Measurements from ENCODE around the gene CLK3. TPM values are rescaled to one million over a fixed set of nuclear protein-coding genes. Genes with fewer than 3 reads are reported as not detected.

Gene CLK3
- total and polyA plus RNA-seq, 2 donors (not counting 3 experiments of a cell fraction or from before 2014, with no cell fraction given) = 75.5 to 121 TPM

DNA sequence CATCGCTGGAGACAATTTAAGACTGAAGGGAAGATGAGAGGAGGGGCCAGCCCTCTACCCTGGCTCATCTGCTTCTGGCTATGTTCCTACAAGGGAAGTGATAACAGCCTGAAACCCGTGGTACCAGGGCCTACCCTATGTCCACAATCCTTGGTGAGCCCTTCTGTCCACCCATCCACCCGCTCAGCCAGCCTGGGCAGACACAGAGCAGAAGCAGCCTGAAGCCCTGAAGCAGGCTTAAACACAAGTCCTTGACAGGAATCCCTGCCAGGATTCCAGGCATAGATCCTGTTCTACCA lies 15.4 kb downstream of the CLK3 start:
- H3K27ac ChIP-seq (ENCODE audit: insufficient read depth, low read depth, low read length) = no peak overlapping the region
- no peaks in the 10 kb centered on the region for H3K27me3 ChIP-seq (ENCODE audit: control insufficient read depth in 2 of 2, insufficient read depth in 2 of 2, low read length in 2 of 2)
- no peaks in the 10 kb centered on the region for H3K79me2 ChIP-seq (ENCODE audit: control insufficient read depth, insufficient read depth, low read length)
- DNase-seq (ENCODE audit: low read depth, low spot score) (no peak), FAIRE-seq (no peak)
- intact Hi-C loops (cut with micrococcal nuclease) (no loop called here), dilution Hi-C loops (cut with MboI; ENCODE audit: extremely low pct_ligation_motif_present, low sequenced_read_pairs) (loop anchor here (25.0 kb wide), 1 partner anchor 131 kb away; no protein-coding TSS in a partner anchor)
- ChIA-PET CTCF (interaction anchor here (0.7 to 18.1 kb wide), 20 partner anchors 10 to 320 kb away, joined by 3 to 696 read pairs (median 8); partner anchors contain the start of genes CSK and UBL7), POLR2A (no interaction called here)
- BruUV-seq (replicated peaks) = no TSS peak
- H3K4me1 ChIP-seq (ENCODE audit: control insufficient read depth, extremely low read depth, insufficient read depth, low read length) = no peaks in the 10 kb centered on the region
- no peak overlapping the region for H3K4me3 ChIP-seq (replicated peaks in 1 of 3; ENCODE audit: insufficient read depth in 1 of 3, low read depth in 1 of 3, low read length in 3 of 3)
- H3K36me3 ChIP-seq (ENCODE audit: control insufficient read depth in 2 of 2, extremely low read depth in 1 of 2, insufficient read depth in 2 of 2, low read length in 2 of 2) = peaks cover 4 to 57% of the 10 kb centered on the region in 2 experiments
- H4K20me1 ChIP-seq (replicated peaks; ENCODE audit: control insufficient read depth, extremely low read depth, insufficient read depth, low read length) = no peaks in the 10 kb centered on the region
- no peaks in the 10 kb centered on the region for H3K9me1 ChIP-seq (replicated peaks; ENCODE audit: control insufficient read depth, extremely low read depth, insufficient read depth, low read length)
- H3K4me2 ChIP-seq (ENCODE audit: insufficient read depth, low read length) = no peak overlapping the region
- no peaks in the 10 kb centered on the region for H3K9me3 ChIP-seq (replicated peaks; ENCODE audit: control insufficient read depth, insufficient read depth, low read length)
- H3K9ac ChIP-seq (replicated peaks; ENCODE audit: extremely low read depth, insufficient read depth, low read length) = no peak overlapping the region
- H2AFZ ChIP-seq (ENCODE audit: low read depth, low read length) = no peak overlapping the region
- TF ChIP-seq GATA2 (IDR thresholded peaks at IDR 0.05; ENCODE audit: insufficient read depth, insufficient read length, low read depth, low read length) (no peak), EZH2 (IDR thresholded peaks at IDR 0.05; ENCODE audit: borderline replicate concordance, low read depth, low read length, severe bottlenecking) (no peak), POLR2AphosphoS5 (IDR thresholded peaks at IDR 0.05; ENCODE audit: insufficient read depth, low read depth, low read length) (no peak), MYC (IDR thresholded peaks at IDR 0.05; ENCODE audit: low read depth, low read length) (no peak), POLR2A (IDR thresholded peaks at IDR 0.05; ENCODE audit: low read depth, low read length) (no peak), FOS (IDR thresholded peaks at IDR 0.05; ENCODE audit: borderline replicate concordance, insufficient read depth, low read length) (no peak)
- TF ChIP-seq, protein P1, sequence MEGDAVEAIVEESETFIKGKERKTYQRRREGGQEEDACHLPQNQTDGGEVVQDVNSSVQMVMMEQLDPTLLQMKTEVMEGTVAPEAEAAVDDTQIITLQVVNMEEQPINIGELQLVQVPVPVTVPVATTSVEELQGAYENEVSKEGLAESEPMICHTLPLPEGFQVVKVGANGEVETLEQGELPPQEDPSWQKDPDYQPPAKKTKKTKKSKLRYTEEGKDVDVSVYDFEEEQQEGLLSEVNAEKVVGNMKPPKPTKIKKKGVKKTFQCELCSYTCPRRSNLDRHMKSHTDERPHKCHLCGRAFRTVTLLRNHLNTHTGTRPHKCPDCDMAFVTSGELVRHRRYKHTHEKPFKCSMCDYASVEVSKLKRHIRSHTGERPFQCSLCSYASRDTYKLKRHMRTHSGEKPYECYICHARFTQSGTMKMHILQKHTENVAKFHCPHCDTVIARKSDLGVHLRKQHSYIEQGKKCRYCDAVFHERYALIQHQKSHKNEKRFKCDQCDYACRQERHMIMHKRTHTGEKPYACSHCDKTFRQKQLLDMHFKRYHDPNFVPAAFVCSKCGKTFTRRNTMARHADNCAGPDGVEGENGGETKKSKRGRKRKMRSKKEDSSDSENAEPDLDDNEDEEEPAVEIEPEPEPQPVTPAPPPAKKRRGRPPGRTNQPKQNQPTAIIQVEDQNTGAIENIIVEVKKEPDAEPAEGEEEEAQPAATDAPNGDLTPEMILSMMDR (IDR thresholded peaks at IDR 0.05; ENCODE audit: extremely low read depth in 1 of 2, insufficient read depth in 1 of 2, low read depth in 1 of 2, low read length in 2 of 2) = no peak
- TF ChIP-seq, protein P2, sequence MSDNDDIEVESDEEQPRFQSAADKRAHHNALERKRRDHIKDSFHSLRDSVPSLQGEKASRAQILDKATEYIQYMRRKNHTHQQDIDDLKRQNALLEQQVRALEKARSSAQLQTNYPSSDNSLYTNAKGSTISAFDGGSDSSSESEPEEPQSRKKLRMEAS (IDR thresholded peaks at IDR 0.05; ENCODE audit: insufficient read depth, insufficient read length) = no peak

All from endothelial cell of umbilical vein (primary cell).